HL-60 (cell line): Measurements from ENCODE around the gene PSMA3.

ENCODE experiments used
- DNase-seq, 2 experiments: peaks; one replicate each; pipeline ENCODE4 v3.0.0-alpha.2; 2010 to 2020; ENCODE audit warnings: low read depth in 1 of 2, low spot score in 1 of 2
- H3K27ac ChIP-seq: fragments of 250-450 bp; sonication (Bioruptor Pico); replicated peaks from 2 replicates; pipeline ENCODE4 v1.5.1; 2020; ENCODE audit warnings: mild to moderate bottlenecking, moderate library complexity
- H3K27me3 ChIP-seq: fragments of 250-450 bp; sonication (Bioruptor Pico); 2 replicates; pipeline ENCODE4 v1.5.1; 2021; ENCODE audit warnings: mild to moderate bottlenecking, moderate library complexity; ENCODE audit not compliant: insufficient read depth, poor library complexity, severe bottlenecking
- H3K4me3 ChIP-seq: replicated peaks from 2 replicates; pipeline ENCODE4 v1.5.1; 2011; ENCODE audit warnings: mild to moderate bottlenecking, control low read depth, low read length; ENCODE audit not compliant: insufficient read depth
- GABPA ChIP-seq: IDR thresholded peaks from 2 replicates; pipeline ENCODE4 v1.6.1; 2012; ENCODE audit warnings: low read depth
- POLR2AphosphoS5 ChIP-seq: IDR thresholded peaks from 2 replicates; pipeline ENCODE4 v1.6.1; 2012; ENCODE audit warnings: low read depth
- SPI1 ChIP-seq: IDR thresholded peaks from 2 replicates; pipeline ENCODE4 v1.6.1; 2012; ENCODE audit warnings: low read depth, mild to moderate bottlenecking, borderline replicate concordance
- TF ChIP-seq, protein P1 (sequence below): IDR thresholded peaks from 2 replicates; pipeline ENCODE4 v1.6.1; 2012; ENCODE audit warnings: low read depth; ENCODE audit not compliant: insufficient replicate concordance
- TF ChIP-seq, protein P2 (sequence below): IDR thresholded peaks from one replicate; pipeline ENCODE4 v1.5.1; 2011; ENCODE audit warnings: low read length, control low read depth, inconsistent platforms; ENCODE audit not compliant: insufficient read depth

PSMA3 gene

DNA sequence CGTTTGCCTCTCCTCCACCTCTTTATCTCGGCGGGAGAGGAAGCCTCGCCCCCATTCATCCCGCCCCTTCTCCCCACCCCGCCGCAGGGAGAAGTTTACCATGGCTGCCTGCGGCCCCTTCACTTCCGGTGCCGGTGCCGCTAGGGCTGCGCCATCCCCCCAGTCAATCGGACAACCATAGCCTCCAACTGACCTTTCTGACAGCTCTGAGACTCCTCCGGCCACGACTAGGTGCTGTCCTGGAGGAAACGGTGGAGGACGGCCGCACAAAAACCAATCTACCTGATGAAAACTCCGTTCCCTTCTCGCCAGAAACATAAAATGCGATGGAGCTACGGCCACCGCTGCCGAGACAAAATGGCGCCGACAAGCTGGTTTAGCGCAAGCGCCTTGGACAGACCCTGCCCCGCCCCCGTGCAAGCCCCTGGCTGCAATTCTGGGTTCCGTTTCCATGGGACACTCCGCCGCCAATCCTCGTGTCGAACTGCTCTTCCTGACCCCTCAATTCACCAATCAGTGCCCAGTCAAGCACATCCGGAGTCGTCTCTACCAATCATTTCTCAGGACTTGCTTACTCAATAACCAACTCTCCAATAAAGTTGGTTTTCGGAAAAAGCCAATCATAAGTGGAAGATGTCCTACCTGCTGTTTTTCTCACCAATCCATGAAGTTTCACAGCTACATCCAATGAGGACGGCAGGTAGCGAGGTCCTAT is 53.3 kb downstream of the PSMA3 start:
- TF ChIP-seq, protein P1, sequence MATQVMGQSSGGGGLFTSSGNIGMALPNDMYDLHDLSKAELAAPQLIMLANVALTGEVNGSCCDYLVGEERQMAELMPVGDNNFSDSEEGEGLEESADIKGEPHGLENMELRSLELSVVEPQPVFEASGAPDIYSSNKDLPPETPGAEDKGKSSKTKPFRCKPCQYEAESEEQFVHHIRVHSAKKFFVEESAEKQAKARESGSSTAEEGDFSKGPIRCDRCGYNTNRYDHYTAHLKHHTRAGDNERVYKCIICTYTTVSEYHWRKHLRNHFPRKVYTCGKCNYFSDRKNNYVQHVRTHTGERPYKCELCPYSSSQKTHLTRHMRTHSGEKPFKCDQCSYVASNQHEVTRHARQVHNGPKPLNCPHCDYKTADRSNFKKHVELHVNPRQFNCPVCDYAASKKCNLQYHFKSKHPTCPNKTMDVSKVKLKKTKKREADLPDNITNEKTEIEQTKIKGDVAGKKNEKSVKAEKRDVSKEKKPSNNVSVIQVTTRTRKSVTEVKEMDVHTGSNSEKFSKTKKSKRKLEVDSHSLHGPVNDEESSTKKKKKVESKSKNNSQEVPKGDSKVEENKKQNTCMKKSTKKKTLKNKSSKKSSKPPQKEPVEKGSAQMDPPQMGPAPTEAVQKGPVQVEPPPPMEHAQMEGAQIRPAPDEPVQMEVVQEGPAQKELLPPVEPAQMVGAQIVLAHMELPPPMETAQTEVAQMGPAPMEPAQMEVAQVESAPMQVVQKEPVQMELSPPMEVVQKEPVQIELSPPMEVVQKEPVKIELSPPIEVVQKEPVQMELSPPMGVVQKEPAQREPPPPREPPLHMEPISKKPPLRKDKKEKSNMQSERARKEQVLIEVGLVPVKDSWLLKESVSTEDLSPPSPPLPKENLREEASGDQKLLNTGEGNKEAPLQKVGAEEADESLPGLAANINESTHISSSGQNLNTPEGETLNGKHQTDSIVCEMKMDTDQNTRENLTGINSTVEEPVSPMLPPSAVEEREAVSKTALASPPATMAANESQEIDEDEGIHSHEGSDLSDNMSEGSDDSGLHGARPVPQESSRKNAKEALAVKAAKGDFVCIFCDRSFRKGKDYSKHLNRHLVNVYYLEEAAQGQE: peak; percentile 55
- TF ChIP-seq, protein P2, sequence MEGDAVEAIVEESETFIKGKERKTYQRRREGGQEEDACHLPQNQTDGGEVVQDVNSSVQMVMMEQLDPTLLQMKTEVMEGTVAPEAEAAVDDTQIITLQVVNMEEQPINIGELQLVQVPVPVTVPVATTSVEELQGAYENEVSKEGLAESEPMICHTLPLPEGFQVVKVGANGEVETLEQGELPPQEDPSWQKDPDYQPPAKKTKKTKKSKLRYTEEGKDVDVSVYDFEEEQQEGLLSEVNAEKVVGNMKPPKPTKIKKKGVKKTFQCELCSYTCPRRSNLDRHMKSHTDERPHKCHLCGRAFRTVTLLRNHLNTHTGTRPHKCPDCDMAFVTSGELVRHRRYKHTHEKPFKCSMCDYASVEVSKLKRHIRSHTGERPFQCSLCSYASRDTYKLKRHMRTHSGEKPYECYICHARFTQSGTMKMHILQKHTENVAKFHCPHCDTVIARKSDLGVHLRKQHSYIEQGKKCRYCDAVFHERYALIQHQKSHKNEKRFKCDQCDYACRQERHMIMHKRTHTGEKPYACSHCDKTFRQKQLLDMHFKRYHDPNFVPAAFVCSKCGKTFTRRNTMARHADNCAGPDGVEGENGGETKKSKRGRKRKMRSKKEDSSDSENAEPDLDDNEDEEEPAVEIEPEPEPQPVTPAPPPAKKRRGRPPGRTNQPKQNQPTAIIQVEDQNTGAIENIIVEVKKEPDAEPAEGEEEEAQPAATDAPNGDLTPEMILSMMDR: no peak
- TF ChIP-seq GABPA: peak; percentile 67
- peak; percentile 72 for TF ChIP-seq POLR2AphosphoS5
- no peak for TF ChIP-seq SPI1
- H3K27me3 ChIP-seq: no peaks in the 10 kb centered on the region
- H3K27ac ChIP-seq: peak overlapping the region; percentile 97
- DNase-seq: peak; percentile 99
- peak overlapping the region; percentile 98 for H3K4me3 ChIP-seq

DNA sequence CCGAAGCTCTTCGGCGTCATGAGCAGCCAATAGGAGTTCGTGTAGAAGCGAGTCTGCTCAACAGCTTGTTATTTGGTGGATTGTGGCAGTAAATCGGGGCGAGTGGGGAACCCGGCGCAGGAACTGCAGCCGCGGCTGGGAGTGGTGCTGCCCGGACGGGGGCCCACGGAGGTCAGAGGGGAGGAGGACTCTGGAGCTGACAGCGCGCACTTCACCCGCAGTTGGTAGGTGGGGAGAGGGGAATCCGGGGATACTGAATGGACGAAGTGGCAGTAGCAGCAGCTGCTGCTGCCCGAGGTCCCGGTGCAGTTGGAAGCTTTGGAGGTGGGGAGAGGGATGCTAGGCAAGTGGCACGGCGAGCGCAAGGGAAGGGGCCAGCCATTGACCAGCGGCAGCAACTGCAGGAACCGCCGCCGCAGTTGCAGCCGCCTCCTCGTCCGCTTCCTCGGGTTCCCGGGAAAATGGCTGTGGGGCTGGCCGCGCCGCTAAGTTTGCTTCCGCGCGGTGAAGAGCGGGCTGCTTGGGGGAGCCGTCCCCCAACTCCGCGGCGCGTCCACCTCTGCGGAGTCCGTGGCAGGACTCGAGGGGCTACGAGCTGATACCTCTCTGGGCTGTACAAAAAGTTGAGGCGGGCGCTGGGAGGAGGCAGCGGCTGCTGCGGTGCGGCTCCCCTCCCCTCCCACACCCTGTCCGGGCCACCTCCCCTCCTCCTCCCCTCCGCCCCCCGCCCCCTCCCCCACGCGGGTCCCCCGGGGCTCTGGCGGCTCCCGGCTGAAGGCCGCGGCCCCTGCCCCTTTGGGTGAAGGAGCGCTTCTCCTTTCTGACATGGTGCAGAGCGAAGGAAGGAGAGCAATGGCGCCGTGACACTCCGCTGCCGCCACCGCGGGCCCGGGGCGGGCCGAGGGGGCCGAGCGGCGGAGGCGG is 54.1 kb downstream of the PSMA3 start, which contains the start of gene ARID4A:
TSS of gene ARID4A (plus strand) at position 79 of the 924 bp plus-strand sequence. CDS start 1,300 bp downstream, outside the sequence.
- peak within 1 kb of the TSS; percentile 97 for H3K27ac ChIP-seq
- H3K27me3 ChIP-seq: no peaks in the 10 kb centered on the region
- TF ChIP-seq POLR2AphosphoS5 (peak; percentile 49), SPI1 (peak; percentile 28; the same call in 1 of the 2 replicates), GABPA (no peak)
- TF ChIP-seq, protein P2: no peak
- TF ChIP-seq, protein P1: peak; percentile 4
- DNase-seq: peak in 1 of 2 experiments; percentile 37
- H3K4me3 ChIP-seq: peak within 1 kb of the TSS; percentile 98

DNA sequence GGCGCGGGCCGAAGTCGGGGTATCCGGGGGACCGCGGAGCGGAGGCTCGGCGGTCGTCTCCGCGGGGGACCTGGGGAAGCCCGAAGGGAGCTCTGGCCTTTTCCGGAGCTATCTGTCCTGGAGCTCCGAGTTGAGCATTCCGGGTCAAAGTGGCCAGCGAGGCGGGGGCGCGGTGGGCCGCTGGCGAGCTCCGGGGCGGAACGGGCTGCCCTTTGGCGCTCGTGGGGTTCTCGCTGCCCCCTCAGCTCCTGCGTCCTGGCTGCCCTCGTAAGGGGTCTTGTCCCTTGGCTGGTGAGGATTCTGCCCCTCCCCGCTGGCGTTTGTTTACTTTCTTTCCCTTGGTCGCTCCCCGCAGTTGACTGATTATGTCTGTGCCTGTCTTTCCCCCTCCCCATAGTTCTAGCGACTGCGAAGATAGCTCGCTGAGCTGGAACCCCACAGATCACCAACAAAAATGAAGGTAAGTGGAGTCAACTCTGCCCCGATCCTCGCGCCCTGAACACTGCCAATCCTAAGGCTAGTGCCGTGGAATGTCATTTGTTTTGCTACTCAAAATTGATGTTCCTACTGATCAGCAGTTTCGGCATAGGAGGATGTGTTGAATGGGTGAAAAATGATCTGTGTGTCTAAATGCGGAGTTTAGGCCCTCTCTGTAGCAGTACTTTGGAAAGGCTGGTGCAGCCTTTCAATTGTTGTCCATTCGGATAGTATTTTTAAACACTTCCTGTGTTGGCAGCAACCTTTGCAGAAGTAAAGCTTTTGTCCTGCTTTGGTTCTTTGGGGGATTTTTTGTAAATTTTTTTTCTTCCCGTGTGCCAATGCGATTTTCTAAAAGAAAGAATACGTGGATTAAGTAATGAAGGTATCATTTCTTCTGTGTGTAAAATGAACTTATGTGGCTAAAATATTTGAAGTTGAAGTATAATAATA is 55.0 kb downstream of the PSMA3 start:
- H3K27ac ChIP-seq: peak overlapping the region; percentile 89
- no peak for TF ChIP-seq POLR2AphosphoS5
- TF ChIP-seq, protein P2: no peak
- TF ChIP-seq, protein P1: no peak
- no peak for TF ChIP-seq SPI1
- no peak for TF ChIP-seq GABPA
- H3K27me3 ChIP-seq: no peaks in the 10 kb centered on the region
- peak overlapping the region; percentile 98 for H3K4me3 ChIP-seq
- DNase-seq: peak in 1 of 2 experiments; percentile 7
